Coronary artery (tissue), 2 donors: ENCODE data around the gene DBNDD2.

ENCODE experiments used
- DNase-seq: peaks from one replicate; pipeline ENCODE4 v3.0.0-alpha.2; 2017; ENCODE audit warnings: low spot score
- H3K27ac ChIP-seq, 2 donors: fragments of 200-600 bp; sonication (generic); one replicate each; pipeline ENCODE4 v1.5.1; 2016 to 2019
- H3K4me3 ChIP-seq: fragments of 200-600 bp; sonication (generic); 2 replicates; pipeline ENCODE4 v1.5.1; 2016; ENCODE audit warnings: mild to moderate bottlenecking, moderate library complexity
- TF ChIP-seq, protein P1 (sequence below): fragments of 200-600 bp; sonication (generic); IDR thresholded peaks from one replicate; pipeline ENCODE4 v1.5.1; 2019; ENCODE audit warnings: antibody characterized with exemption

DBNDD2 gene

GRCh38 chr20:45456632-45457031, 48.5 kb downstream of the DBNDD2 start:
- H3K27ac ChIP-seq: no peak overlapping the region
- DNase-seq: no peak
- H3K4me3 ChIP-seq: no peak overlapping the region
- TF ChIP-seq, protein P1, sequence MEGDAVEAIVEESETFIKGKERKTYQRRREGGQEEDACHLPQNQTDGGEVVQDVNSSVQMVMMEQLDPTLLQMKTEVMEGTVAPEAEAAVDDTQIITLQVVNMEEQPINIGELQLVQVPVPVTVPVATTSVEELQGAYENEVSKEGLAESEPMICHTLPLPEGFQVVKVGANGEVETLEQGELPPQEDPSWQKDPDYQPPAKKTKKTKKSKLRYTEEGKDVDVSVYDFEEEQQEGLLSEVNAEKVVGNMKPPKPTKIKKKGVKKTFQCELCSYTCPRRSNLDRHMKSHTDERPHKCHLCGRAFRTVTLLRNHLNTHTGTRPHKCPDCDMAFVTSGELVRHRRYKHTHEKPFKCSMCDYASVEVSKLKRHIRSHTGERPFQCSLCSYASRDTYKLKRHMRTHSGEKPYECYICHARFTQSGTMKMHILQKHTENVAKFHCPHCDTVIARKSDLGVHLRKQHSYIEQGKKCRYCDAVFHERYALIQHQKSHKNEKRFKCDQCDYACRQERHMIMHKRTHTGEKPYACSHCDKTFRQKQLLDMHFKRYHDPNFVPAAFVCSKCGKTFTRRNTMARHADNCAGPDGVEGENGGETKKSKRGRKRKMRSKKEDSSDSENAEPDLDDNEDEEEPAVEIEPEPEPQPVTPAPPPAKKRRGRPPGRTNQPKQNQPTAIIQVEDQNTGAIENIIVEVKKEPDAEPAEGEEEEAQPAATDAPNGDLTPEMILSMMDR: no peak

DNA sequence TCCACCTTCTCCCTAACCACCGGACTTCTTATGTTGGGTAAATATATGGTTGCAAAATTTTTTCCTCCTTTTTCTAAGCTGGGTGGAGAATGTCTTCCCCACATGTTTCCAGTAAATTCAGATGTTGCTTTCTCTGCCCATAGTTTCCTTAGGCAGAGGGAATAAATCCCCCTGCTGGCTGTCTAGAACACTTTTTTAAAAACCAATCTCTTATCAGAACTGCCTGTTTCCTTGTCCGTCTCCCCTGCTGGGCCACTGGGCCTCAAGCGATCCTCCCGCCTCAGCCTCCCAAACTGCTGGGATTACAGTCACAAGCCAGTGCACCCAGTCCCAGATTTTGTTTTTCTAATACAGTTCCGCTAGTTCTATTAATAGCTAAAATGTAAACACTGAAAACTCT, 51.5 kb downstream of the DBNDD2 start:
- DNase-seq: no peak
- H3K4me3 ChIP-seq: no peak overlapping the region
- no peak overlapping the region for H3K27ac ChIP-seq
- TF ChIP-seq, protein P1: no peak
